ENCODE results near the gene DHFR.

The DHFR gene

DNA sequence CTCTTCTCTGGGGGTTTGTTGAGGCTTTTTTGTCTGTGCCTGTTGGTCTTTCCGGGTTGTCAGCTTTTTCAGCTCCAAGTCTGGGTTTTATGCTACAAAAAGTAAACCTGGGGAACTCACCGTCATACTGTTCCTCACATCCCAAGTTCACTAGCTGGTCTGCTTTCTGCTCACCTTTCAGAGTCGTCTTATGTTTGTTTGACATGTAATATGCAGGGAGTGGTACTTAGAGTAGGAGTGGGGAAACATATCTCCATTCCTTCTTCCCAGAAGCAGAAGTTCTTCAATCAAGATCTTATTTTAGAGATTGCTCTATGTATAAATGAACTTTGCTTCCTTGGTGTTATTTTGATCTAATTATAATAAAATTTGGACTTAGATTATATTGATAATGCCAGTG is 41.7 kb upstream of the DHFR start:
- TF ChIP-seq, protein P1, sequence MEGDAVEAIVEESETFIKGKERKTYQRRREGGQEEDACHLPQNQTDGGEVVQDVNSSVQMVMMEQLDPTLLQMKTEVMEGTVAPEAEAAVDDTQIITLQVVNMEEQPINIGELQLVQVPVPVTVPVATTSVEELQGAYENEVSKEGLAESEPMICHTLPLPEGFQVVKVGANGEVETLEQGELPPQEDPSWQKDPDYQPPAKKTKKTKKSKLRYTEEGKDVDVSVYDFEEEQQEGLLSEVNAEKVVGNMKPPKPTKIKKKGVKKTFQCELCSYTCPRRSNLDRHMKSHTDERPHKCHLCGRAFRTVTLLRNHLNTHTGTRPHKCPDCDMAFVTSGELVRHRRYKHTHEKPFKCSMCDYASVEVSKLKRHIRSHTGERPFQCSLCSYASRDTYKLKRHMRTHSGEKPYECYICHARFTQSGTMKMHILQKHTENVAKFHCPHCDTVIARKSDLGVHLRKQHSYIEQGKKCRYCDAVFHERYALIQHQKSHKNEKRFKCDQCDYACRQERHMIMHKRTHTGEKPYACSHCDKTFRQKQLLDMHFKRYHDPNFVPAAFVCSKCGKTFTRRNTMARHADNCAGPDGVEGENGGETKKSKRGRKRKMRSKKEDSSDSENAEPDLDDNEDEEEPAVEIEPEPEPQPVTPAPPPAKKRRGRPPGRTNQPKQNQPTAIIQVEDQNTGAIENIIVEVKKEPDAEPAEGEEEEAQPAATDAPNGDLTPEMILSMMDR (IDR thresholded peaks at IDR 0.05; ENCODE audit: low read depth, low read length), result no peak

DNA sequence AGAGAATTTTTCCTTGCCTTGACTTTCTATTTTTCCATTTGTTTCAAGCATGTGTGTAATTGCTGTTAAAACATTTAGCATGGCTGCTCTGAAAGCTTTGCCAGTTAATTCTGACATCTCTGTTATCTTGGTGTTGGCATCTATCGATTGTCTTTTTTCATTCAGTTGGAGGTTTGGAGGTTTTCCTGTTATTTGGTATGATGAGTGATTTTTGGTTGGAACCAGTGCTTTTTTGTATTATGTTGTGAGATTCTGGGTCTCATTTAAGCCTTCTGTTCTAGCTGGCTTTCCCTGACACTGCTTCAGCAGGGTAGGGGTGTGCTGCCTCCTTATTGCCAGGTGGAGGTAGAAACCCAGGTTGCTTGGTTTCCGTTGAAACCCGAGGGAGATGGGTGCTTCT is 40.9 kb upstream of the DHFR start:
- TF ChIP-seq, protein P1 (IDR thresholded peaks at IDR 0.05; ENCODE audit: low read depth, low read length), result no peak
- no peak for DNase-seq (ENCODE audit: extremely low read depth, low read depth)

More for the DNA sequence above, 41.7 kb upstream of the DHFR start:
- no peak for DNase-seq (ENCODE audit: extremely low read depth, low read depth)

DNA sequence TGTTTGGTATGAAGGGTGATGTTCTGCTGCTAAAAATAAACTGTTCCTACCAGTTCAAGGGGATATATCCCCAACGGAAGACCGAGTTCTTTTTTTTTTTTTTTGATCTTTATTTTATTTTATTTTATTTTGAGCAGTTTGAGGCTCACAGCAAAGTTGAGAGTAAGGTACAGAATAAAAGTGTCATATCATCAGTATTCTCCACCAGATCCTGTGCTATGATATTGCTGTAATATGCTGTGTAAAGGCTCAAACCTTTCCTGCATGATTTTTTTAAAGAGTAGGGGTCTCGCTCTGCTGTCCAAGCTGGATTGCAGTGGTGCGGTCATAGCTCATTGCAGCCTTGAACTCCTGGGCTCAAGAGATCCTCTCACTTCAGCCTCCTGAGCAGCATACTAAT is 34.8 kb upstream of the DHFR start:
- TF ChIP-seq, protein P1 (IDR thresholded peaks at IDR 0.05; ENCODE audit: low read depth, low read length), result no peak
- no peak for DNase-seq (ENCODE audit: extremely low read depth, low read depth)

DNA sequence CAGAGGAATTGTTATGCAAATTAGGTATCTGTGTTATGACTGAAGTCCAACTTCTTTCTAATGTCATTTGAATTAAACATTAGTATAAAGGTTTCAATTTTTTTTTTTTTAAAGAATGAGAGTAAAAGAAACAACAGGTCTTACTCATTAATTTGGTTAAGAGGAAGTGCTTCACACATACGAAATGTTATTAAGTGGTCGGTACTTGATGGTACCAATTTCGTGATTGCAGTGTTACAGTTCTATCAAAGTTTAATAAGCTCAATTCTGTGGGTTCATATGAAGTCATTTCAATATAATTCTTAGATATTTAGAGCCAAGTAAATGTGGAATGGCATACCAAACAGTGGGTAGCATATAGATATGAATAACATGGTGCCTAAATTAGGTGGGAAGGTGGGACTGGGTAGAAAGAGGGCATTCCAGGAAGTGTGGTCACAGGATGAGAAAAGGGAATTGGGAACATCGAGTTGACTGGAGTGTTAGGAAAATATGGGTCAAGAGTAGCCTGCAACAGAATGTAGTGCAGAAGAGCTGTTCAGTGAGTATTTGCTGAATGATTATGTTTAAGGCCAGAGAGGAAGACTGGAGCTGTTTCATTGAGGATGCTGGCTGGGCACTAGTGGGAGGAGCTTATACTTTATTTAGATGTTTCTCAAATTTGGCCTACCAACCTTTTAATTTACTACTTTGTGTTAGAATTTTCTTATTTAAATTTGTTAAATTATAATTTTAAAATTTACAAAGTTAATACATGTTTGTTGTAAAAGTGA is 34.1 kb upstream of the DHFR start:
- DNase-seq (ENCODE audit: extremely low read depth, low read depth), result no peak
- TF ChIP-seq, protein P1 (IDR thresholded peaks at IDR 0.05; ENCODE audit: low read depth, low read length), result no peak

DNA sequence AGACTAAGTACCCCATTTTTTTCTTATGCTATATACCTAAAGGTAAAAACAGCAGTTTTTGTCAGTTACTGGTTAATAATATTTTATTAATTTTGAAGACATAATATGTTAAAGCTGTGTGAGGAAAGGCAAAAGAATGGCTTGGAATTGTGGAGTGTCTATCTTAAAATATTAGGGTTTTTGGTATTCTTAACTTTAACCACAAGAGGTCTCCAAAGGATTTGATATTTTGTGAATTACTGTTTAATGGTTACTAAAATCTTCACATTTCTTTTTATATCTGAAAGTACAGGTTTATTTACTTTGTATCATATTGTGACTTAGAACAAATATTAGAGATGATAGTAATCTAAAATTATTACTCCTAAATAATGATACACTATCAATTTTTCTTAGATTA is 32.0 kb upstream of the DHFR start:
- peak; percentile 1 for DNase-seq (ENCODE audit: extremely low read depth, low read depth)
- TF ChIP-seq, protein P1 (IDR thresholded peaks at IDR 0.05; ENCODE audit: low read depth, low read length), result peak; percentile 35

DNA sequence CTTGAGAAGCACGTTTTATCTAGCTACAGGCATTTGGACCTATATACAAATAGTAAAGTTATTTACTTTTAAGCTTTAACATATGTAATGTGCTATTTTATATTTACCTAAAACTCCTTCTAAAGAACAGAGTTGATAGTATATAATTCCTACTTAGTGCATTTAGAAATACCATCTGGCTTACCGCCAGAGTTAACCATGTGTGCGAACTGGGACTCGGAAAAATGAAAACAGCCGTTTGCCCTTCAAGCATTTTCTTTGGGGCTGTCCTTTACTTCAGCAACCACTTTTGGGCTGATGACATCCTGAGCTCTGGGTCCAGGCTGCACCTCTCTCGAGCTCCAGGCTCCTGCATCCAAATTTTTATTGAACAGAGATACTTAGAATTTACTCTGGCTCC is 21.9 kb upstream of the DHFR start:
- DNase-seq (ENCODE audit: extremely low read depth, low read depth), result no peak

DNA sequence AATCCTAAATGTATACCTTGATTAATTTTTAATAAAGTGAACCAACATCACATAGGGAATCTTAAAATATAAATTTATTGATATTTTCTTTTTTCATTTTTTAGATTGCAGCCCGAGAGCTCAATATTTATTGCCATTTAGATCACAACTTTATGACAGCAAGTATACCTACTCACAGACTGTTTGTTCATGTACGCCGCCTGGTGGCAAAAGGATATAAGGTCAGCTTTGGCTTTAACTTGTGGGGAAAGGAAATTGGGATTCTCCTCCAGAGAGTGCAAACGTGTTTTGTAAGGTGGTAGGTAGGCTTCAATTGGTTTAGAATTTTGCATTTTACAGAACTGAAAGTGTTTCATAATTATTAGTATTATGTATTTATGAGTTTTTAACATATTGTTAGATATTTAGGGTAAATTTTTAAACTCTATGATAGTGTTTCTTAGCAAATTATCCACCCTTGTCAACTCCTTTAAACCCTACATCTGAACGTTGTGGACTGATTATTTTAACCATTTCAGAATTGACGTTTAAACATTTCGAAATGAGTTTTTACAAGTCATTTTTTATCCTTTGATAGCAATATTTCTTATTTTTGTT is 17.5 kb upstream of the DHFR start:
- DNase-seq (ENCODE audit: extremely low read depth, low read depth), result peak; percentile 44
- TF ChIP-seq, protein P1 (IDR thresholded peaks at IDR 0.05; ENCODE audit: low read depth, low read length), result peak; percentile 91

More for the DNA sequence above, 21.9 kb upstream of the DHFR start:
- TF ChIP-seq, protein P1 (IDR thresholded peaks at IDR 0.05; ENCODE audit: low read depth, low read length), result no peak

Data from AG09319 (cell line).